Small intestine (tissue), 7 donors: ENCODE measurements around the gene TBX18. TPM values are rescaled to one million over a fixed set of nuclear protein-coding genes. Genes with fewer than 3 reads are reported as not detected.

ENCODE experiments used
- DNase-seq, 2 donors: peaks; one replicate each; pipeline versions ENCODE4 v3.0.0 to v3.0.0-alpha.2; 2013
- FAIRE-seq: peaks from 2 replicates; lab custom pipeline; 2012; peaks lifted over from hg19 to GRCh38; lab: Jason Lieb, UNC
- H3K27ac ChIP-seq, 3 donors: one replicate each; pipeline ENCODE4 v1.5.1; 2013; ENCODE audit warnings: low read length in 2 of 3, mild to moderate bottlenecking in 2 of 3, control low read depth in 1 of 3, inconsistent platforms in 1 of 3, low read depth in 1 of 3, moderate library complexity in 1 of 3
- H3K27me3 ChIP-seq, 3 donors: one replicate each; pipeline ENCODE4 v1.6.1; 2013; ENCODE audit warnings: low read length in 3 of 3, inconsistent platforms in 1 of 3; ENCODE audit not compliant: control insufficient read depth in 3 of 3, insufficient read depth in 3 of 3
- H3K36me3 ChIP-seq, 3 donors: one replicate each; pipeline ENCODE4 v1.6.1; 2013; ENCODE audit warnings: low read length in 3 of 3, inconsistent platforms in 1 of 3, low read depth in 1 of 3, mild to moderate bottlenecking in 1 of 3, moderate library complexity in 1 of 3; ENCODE audit not compliant: control insufficient read depth in 3 of 3, insufficient read depth in 2 of 3
- H3K4me1 ChIP-seq, 3 donors: one replicate each; pipeline ENCODE4 v1.6.1; 2013; ENCODE audit warnings: low read length in 2 of 3, inconsistent platforms in 1 of 3, low read depth in 1 of 3, mild to moderate bottlenecking in 1 of 3, moderate library complexity in 1 of 3; ENCODE audit not compliant: control insufficient read depth in 3 of 3, insufficient read depth in 2 of 3
- H3K4me3 ChIP-seq, 3 donors: one replicate each; pipeline ENCODE4 v1.5.1; 2013; ENCODE audit warnings: low read length in 3 of 3, control low read depth in 1 of 3, inconsistent platforms in 1 of 3, low read depth in 1 of 3, mild to moderate bottlenecking in 1 of 3, moderate library complexity in 1 of 3
- H3K9me3 ChIP-seq, 2 donors: one replicate each; pipeline ENCODE4 v1.6.1; 2013; ENCODE audit warnings: low read depth in 1 of 2, low read length in 1 of 2; ENCODE audit not compliant: control insufficient read depth in 2 of 2, insufficient read depth in 1 of 2
- WGBS, 3 donors: extraction: QIAGEN DNeasy Blood & Tissue Kit; methylation state at CpG; one replicate each; pipeline ENCODE4 v1.1.7; 2013; 5-methylcytosine and 5-hydroxymethylcytosine counted together
- polyA plus RNA-seq, 4 donors: library from polyadenylated mRNA; stranded (reverse) in 3 of 4; unstranded in 1 of 4; fragments of 200-250 nt in 3 of 4; fragments of 120-200 nt in 1 of 4; gene quantifications; one replicate each; pipeline versions ENCODE4 v1.2.1 to v1.2.3, GENCODE V29; 2013
- donor health status: healthy with polysubstance abuse.
- donor health status: control.
- donor health status: control.
- donor health status: Bipolar disorder and iron deficiency.
- donor health status: healthy.

The TBX18 gene
- polyA plus RNA-seq, 4 donors, result 0.31 to 0.62 TPM; not detected in 2

DNA sequence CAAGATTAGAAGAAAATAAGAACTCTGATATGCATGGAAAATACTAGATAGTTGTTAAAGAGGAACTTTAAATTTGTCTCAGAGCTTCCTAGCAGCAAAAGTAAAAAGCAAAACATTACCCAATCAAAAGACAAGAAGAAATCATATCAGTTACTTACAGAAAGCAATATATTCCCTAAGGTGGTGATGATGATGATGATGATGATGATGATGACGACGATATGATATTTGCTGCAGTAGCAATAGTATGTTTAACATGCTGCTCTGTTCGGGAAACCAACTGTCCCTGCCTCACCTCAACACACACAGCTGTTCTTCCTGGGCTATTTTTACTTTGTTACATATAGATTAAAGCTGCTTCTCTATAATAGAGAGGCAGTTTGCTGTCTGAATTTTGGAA is 12.0 kb upstream of the TBX18 start:
- FAIRE-seq, result no peak

GRCh38 chr6:84775751-84776150 is 11.4 kb upstream of the TBX18 start:
- peaks cover 0 to 13% (median 0%) of the 10 kb centered on the region in 3 donors for H3K4me1 ChIP-seq
- no peaks in the 10 kb centered on the region for H3K9me3 ChIP-seq
- WGBS, 3 donors, result 64 to 72% (median 67%) methylated on average over 3 of the region's 3 CpGs
- peaks cover 7 to 64% (median 32%) of the 10 kb centered on the region in 3 donors for H3K27me3 ChIP-seq
- no peak overlapping the region for H3K4me3 ChIP-seq
- DNase-seq (no peak), FAIRE-seq (no peak)
- H3K36me3 ChIP-seq, result no peaks in the 10 kb centered on the region
- no peak overlapping the region for H3K27ac ChIP-seq

More for the DNA sequence above, 12.0 kb upstream of the TBX18 start:
- H3K9me3 ChIP-seq, result no peaks in the 10 kb centered on the region
- no peak overlapping the region for H3K27ac ChIP-seq
- no peaks in the 10 kb centered on the region for H3K36me3 ChIP-seq
- peaks cover 7 to 62% (median 30%) of the 10 kb centered on the region in 3 donors for H3K27me3 ChIP-seq
- no peak for DNase-seq
- peaks cover 0 to 13% (median 0%) of the 10 kb centered on the region in 3 donors for H3K4me1 ChIP-seq
- WGBS, 3 donors, result 50 to 68% (median 59%) methylated on average over 3 of the region's 3 CpGs
- no peak overlapping the region for H3K4me3 ChIP-seq

DNA sequence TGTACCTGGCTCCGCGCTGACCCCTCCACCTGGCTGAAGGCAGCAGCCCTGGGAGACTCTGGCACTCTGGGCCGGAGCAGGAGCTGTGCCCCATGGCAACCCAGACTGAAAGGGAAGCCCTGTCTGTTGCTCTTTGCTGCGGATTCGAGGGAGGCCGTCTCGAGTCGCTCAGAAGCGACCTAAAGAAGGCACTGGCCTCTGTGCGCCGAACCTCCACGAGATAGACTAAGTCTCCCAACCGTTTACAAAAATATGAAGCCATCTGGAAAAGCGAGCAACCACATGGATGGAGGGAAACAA is 10.5 kb upstream of the TBX18 start:
- Histone ChIP-seq H3K4me1 (peaks cover 0 to 13% (median 0%) of the 10 kb centered on the region in 3 donors), H3K36me3 (no peaks in the 10 kb centered on the region), H3K4me3 (no peak overlapping the region), H3K9me3 (no peaks in the 10 kb centered on the region), H3K27me3 (peaks cover 7 to 65% (median 32%) of the 10 kb centered on the region in 3 donors), H3K27ac (no peak overlapping the region)
- 9 to 14% (median 11%) methylated on average over 14 of the region's 14 CpGs for WGBS, 3 donors
- FAIRE-seq, result no peak
- no peak for DNase-seq

- H3K27me3 ChIP-seq, result peaks cover 7 to 67% (median 32%) of the 10 kb centered on the region in 3 donors
- 2 to 10% (median 6%) methylated on average over 63 to 79 of the region's 79 CpGs for WGBS, 3 donors
These were observed 10.0 kb upstream of the TBX18 start for GRCh38 chr6:84774157-84774984.

DNA sequence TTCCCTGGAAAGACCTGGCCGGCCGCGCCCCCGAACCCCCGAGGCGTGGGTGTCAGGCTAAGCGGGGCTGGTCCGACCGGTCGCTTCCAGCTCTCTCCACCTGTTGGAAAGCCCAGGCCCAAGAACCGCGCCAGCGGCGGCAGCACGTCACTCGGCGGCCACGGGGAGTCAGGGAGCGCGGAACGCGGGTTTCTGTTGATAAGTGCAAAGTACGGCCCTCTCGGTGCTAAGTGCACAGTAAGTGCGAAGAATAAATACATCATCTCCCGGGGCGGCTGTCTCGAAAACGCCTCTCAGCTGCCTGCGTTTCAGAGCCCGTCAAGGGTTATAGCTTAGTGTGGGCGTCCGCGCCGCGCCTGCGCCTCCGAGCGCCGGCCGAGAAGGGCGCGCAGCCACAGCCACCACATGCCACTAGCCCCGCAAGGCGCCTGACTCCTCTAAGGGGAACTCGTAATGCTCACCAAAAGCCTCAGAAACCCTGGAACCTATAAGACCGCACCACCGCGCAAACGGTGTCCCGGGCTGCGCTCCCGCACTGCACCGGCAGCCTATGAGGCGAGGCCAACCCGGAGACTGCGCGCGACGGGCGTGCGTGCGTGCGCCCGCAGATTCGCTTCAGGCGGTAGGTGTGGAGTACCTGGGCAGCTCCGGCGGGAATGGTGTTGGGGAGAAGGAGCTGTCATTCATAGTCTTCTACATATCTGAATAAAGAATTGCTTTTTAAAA is 9.2 kb upstream of the TBX18 start:
- FAIRE-seq, result no peak

More at GRCh38 chr6:84774157-84774984, 10.0 kb upstream of the TBX18 start:
- peak in 1 of 2 donors; percentile 46 for DNase-seq
- no peak for FAIRE-seq
- H3K4me3 ChIP-seq, result peak overlapping the region in 2 of 3 donors; percentile 14 to 19
- H3K4me1 ChIP-seq, result peaks cover 0 to 13% (median 0%) of the 10 kb centered on the region in 3 donors
- no peak overlapping the region for H3K27ac ChIP-seq
- H3K36me3 ChIP-seq, result no peaks in the 10 kb centered on the region
- no peaks in the 10 kb centered on the region for H3K9me3 ChIP-seq

GRCh38 chr6:84773133-84773430 is 8.7 kb upstream of the TBX18 start:
- Histone ChIP-seq H3K4me3 (peak overlapping the region in 1 of 3 donors; percentile 15), H3K9me3 (no peaks in the 10 kb centered on the region), H3K36me3 (no peaks in the 10 kb centered on the region), H3K27ac (no peak overlapping the region), H3K4me1 (peaks cover 0 to 13% (median 0%) of the 10 kb centered on the region in 3 donors), H3K27me3 (peaks cover 7 to 75% (median 43%) of the 10 kb centered on the region in 3 donors)
- no peak for FAIRE-seq
- 8 to 18% (median 15%) methylated on average over 14 of the region's 14 CpGs for WGBS, 3 donors
- DNase-seq, result no peak

More for the DNA sequence above, 9.2 kb upstream of the TBX18 start:
- Histone ChIP-seq H3K4me3 (peak overlapping the region in 1 of 3 donors; percentile 15), H3K36me3 (no peaks in the 10 kb centered on the region), H3K4me1 (peaks cover 0 to 13% (median 0%) of the 10 kb centered on the region in 3 donors), H3K9me3 (no peaks in the 10 kb centered on the region), H3K27me3 (peaks cover 7 to 73% (median 38%) of the 10 kb centered on the region in 3 donors), H3K27ac (no peak overlapping the region)
- peak in 1 of 2 donors; percentile 51 for DNase-seq
- WGBS, 3 donors, result 3 to 11% (median 9%) methylated on average over 68 to 69 of the region's 69 CpGs

GRCh38 chr6:84772428-84773132 is 8.2 kb upstream of the TBX18 start:
- H3K4me3 ChIP-seq, result no peak overlapping the region
- WGBS, 3 donors, result 11 to 28% (median 21%) methylated on average over 35 of the region's 35 CpGs
- H3K9me3 ChIP-seq, result no peaks in the 10 kb centered on the region
- H3K27ac ChIP-seq, result no peak overlapping the region
- H3K27me3 ChIP-seq, result peaks cover 7 to 77% (median 45%) of the 10 kb centered on the region in 3 donors
- FAIRE-seq (no peak), DNase-seq (peak in 1 of 2 donors; percentile 7)
- H3K4me1 ChIP-seq, result peaks cover 0 to 13% (median 0%) of the 10 kb centered on the region in 3 donors
- no peaks in the 10 kb centered on the region for H3K36me3 ChIP-seq
